Karpas-422 (cell line): ENCODE measurements around the gene ANGPTL2. TPM values are rescaled to one million over a fixed set of nuclear protein-coding genes. Genes with fewer than 3 reads are reported as not detected.
"Not testable (repeated sequence)": the region's sequence is repeated elsewhere in the genome, so short reads cannot be mapped to it uniquely, and the experiment has no call there.

Experiments
- DNase-seq: peaks from one replicate; pipeline ENCODE4 v3.0.0-alpha.2; 2015
- H2AFZ ChIP-seq: fragments of 200-600 bp; sonication (generic); 2 replicates; pipeline ENCODE4 v1.6.1; 2014; ENCODE audit warnings: antibody characterized with exemption, low read length, mixed read lengths
- H3K27ac ChIP-seq: fragments of 200-600 bp; sonication (generic); 2 replicates; pipeline ENCODE4 v1.5.1; 2014; ENCODE audit warnings: mild to moderate bottlenecking, low read length, moderate library complexity
- H3K27me3 ChIP-seq: fragments of 200-600 bp; sonication (generic); 2 replicates; pipeline ENCODE4 v1.6.1; 2014; ENCODE audit warnings: low read length, mixed read lengths
- H3K36me3 ChIP-seq: fragments of 200-600 bp; sonication (generic); 2 replicates; pipeline ENCODE4 v1.6.1; 2014; ENCODE audit warnings: low read length, mixed read lengths; ENCODE audit not compliant: insufficient read depth
- H3K4me1 ChIP-seq: fragments of 200-600 bp; sonication (generic); 2 replicates; pipeline ENCODE4 v1.6.1; 2014; ENCODE audit warnings: mild to moderate bottlenecking, low read length, mixed read lengths
- H3K4me2 ChIP-seq: fragments of 200-600 bp; sonication (generic); 2 replicates; pipeline ENCODE4 v1.6.1; 2014; ENCODE audit warnings: low read length, low read depth, mild to moderate bottlenecking; ENCODE audit not compliant: poor library complexity, severe bottlenecking
- H3K4me3 ChIP-seq: fragments of 200-600 bp; sonication (generic); 2 replicates; pipeline ENCODE4 v1.5.1; 2014; ENCODE audit warnings: mild to moderate bottlenecking, antibody characterized with exemption, low read length, mixed read lengths
- H3K79me2 ChIP-seq: fragments of 200-600 bp; sonication (generic); 2 replicates; pipeline ENCODE4 v1.6.1; 2014; ENCODE audit warnings: mild to moderate bottlenecking, low read length, mixed read lengths
- H3K9ac ChIP-seq: fragments of 200-600 bp; sonication (generic); 2 replicates; pipeline ENCODE4 v1.6.0; 2014; ENCODE audit warnings: low read length
- H3K9me2 ChIP-seq: fragments of 200-600 bp; sonication (generic), shearing (Covaris generic); replicated peaks from 2 replicates; pipeline ENCODE4 v1.6.0; 2014; ENCODE audit warnings: mild to moderate bottlenecking, low read length, moderate library complexity; ENCODE audit not compliant: insufficient read depth
- H3K9me3 ChIP-seq: fragments of 300-700, 200-600 bp; sonication (generic); 2 replicates; pipeline ENCODE4 v1.6.1; 2014; ENCODE audit warnings: low read length, mixed read lengths
- H4K20me1 ChIP-seq: fragments of 200-600 bp; sonication (generic); 2 replicates; pipeline ENCODE4 v1.6.1; 2014; ENCODE audit warnings: mild to moderate bottlenecking, antibody characterized with exemption, low read length, low read depth; ENCODE audit not compliant: insufficient read depth
- total RNA-seq: library from RNA; depleted of rRNA; stranded (reverse); fragments of >200 nt; shearing (Covaris generic); gene quantifications from 2 replicates; pipeline ENCODE4 v1.2.3, GENCODE V29; 2014; ENCODE audit warnings: low replicate concordance; rRNA removed

Gene ANGPTL2
- total RNA-seq: not detected in 2 replicates

GRCh38 chr9:127122176-127123063 lies at the start of gene ANGPTL2:
ANGPTL2 (minus strand) TSS chr9:127122635; CDS start chr9:127108731, 13,904 bp downstream.
- Histone ChIP-seq H3K4me2 (no peak within 1 kb of the TSS), H3K27ac (no peak within 1 kb of the TSS), H3K36me3 (no peaks in the 10 kb centered on the region), H3K79me2 (no peaks in the 10 kb centered on the region), H3K27me3 (no peaks in the 10 kb centered on the region), H3K9me2 (no peaks in the 10 kb centered on the region), H2AFZ (no peak within 1 kb of the TSS), H3K4me3 (no peak within 1 kb of the TSS), H3K9ac (no peak within 1 kb of the TSS), H4K20me1 (peaks cover 7% of the 10 kb centered on the region), H3K9me3 (no peaks in the 10 kb centered on the region), H3K4me1 (no peaks in the 10 kb centered on the region)
- no peak for DNase-seq

DNA sequence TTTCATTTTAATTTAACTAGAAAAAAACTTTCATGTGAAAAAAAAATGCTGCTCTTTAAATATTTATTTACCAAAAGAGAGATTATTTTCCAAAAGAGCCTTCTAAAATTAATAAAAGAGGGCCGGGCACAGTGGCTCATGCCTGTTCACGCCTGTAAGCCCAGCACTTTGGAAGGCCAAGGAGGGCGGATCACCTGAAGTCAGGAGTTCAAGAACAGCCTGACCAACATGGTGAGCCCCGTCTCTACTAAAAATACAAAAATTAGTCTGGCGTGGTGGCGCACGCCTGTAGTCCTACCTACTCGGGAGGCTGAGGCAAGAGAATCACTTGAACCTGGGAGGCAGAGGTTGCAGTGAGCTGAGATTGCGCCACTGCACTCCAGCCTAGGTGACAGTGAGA lies 48.9 kb upstream of the ANGPTL2 start:
- H3K9ac ChIP-seq, H3K27me3 ChIP-seq, H3K9me2 ChIP-seq, H2AFZ ChIP-seq, H3K36me3 ChIP-seq, H3K79me2 ChIP-seq, H3K4me3 ChIP-seq, DNase-seq, H3K9me3 ChIP-seq, H3K4me2 ChIP-seq, H3K27ac ChIP-seq: not testable (repeated sequence)
- H3K4me1 ChIP-seq: peaks cover 18% of the 10 kb centered on the region
- H4K20me1 ChIP-seq: peaks cover 15% of the 10 kb centered on the region; the same call in 1 of the 2 replicates

DNA sequence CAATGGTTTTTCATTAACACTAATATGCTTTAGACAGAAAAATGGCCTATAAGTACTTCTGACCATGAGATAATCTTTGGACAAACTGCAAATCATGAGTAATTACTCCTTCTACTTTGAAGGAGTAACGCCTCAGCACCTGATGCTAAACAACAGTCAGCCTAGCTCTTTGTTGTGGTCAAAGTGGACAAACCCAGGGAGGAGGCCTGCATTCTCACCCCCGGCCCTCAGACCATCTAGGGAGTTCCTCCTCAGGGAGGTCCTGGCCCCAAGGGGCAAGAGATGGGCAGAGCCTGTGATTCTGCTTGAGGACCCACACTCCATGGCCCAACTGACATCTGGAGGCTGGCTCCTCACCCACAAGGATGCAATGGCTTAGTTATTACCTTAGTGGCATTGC lies 48.2 kb upstream of the ANGPTL2 start:
- DNase-seq: no peak
- Histone ChIP-seq H3K9me2 (no peaks in the 10 kb centered on the region), H3K9ac (no peak overlapping the region), H3K4me1 (peaks cover 25% of the 10 kb centered on the region), H3K27ac (no peak overlapping the region), H4K20me1 (peaks cover 15% of the 10 kb centered on the region; the same call in 1 of the 2 replicates), H3K4me2 (no peak overlapping the region), H3K27me3 (no peaks in the 10 kb centered on the region), H3K79me2 (no peaks in the 10 kb centered on the region), H3K4me3 (no peak overlapping the region), H2AFZ (no peak overlapping the region), H3K9me3 (no peaks in the 10 kb centered on the region), H3K36me3 (no peaks in the 10 kb centered on the region)

DNA sequence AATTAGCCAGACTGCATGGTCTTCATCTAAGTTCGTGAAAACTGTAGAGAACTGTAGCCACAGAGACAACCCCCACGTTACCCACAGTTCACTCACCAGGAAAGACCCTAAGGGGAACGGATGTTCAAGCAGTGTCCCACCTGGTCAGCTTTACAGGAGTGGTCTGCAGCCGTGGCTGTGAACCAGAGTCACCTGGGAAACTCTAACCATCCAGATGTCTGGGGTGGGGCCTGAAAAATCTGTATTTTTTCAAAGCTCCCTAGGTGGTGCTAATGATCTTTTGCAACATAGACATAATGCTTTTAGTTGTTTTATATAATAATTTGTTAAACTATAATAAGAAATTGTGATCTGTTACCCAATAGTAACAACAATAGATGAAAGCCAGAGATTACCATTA lies 47.7 kb upstream of the ANGPTL2 start:
- Histone ChIP-seq H4K20me1 (peaks cover 15% of the 10 kb centered on the region; the same call in 1 of the 2 replicates), H3K9me3 (no peaks in the 10 kb centered on the region), H3K27me3 (no peaks in the 10 kb centered on the region), H3K4me1 (peaks cover 31% of the 10 kb centered on the region), H3K4me2 (no peak overlapping the region), H3K79me2 (no peaks in the 10 kb centered on the region), H3K36me3 (no peaks in the 10 kb centered on the region), H3K9me2 (no peaks in the 10 kb centered on the region), H2AFZ (no peak overlapping the region), H3K4me3 (no peak overlapping the region), H3K27ac (no peak overlapping the region), H3K9ac (no peak overlapping the region)
- no peak for DNase-seq

DNA sequence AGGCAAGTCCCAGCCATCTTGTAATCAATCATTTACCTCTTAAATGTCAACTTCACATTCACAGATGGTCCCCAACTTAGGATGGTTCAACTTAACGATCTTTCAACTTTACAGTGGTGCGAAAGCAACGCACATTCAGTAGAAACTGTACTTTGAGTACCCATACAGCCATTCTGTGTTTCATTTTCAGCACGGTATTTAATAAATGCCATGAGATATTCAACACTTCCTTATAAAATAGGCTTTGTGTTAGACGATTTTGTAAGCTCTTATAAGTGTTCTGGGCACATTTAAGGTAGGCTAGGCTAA lies 47.1 kb upstream of the ANGPTL2 start:
- no peak for DNase-seq

GRCh38 chr9:127168756-127169574 lies 46.5 kb upstream of the ANGPTL2 start:
- Histone ChIP-seq H3K27me3 (no peaks in the 10 kb centered on the region), H3K9ac (no peak overlapping the region), H3K27ac (no peak overlapping the region), H3K36me3 (no peaks in the 10 kb centered on the region), H3K4me2 (no peak overlapping the region), H3K79me2 (no peaks in the 10 kb centered on the region), H3K9me3 (no peaks in the 10 kb centered on the region), H3K4me1 (peaks cover 33% of the 10 kb centered on the region), H3K9me2 (no peaks in the 10 kb centered on the region), H3K4me3 (no peak overlapping the region), H4K20me1 (peaks cover 18% of the 10 kb centered on the region; the same call in 1 of the 2 replicates), H2AFZ (no peak overlapping the region)
- DNase-seq: no peak

More for the DNA sequence above, 47.1 kb upstream of the ANGPTL2 start:
- Histone ChIP-seq H4K20me1 (peaks cover 18% of the 10 kb centered on the region; the same call in 1 of the 2 replicates), H3K36me3 (no peaks in the 10 kb centered on the region), H3K4me2 (no peak overlapping the region), H2AFZ (no peak overlapping the region), H3K79me2 (no peaks in the 10 kb centered on the region), H3K27ac (no peak overlapping the region), H3K27me3 (no peaks in the 10 kb centered on the region), H3K9ac (no peak overlapping the region), H3K9me2 (no peaks in the 10 kb centered on the region), H3K4me1 (peaks cover 33% of the 10 kb centered on the region), H3K4me3 (no peak overlapping the region), H3K9me3 (no peaks in the 10 kb centered on the region)

GRCh38 chr9:127167560-127168326 lies 45.3 kb upstream of the ANGPTL2 start:
- no peak overlapping the region for H3K9ac ChIP-seq
- H3K4me3 ChIP-seq: no peak overlapping the region
- no peaks in the 10 kb centered on the region for H3K79me2 ChIP-seq
- peaks cover 33% of the 10 kb centered on the region for H3K4me1 ChIP-seq
- H3K27ac ChIP-seq: no peak overlapping the region
- H3K36me3 ChIP-seq: no peaks in the 10 kb centered on the region
- no peaks in the 10 kb centered on the region for H3K27me3 ChIP-seq
- H3K9me2 ChIP-seq: no peaks in the 10 kb centered on the region
- H2AFZ ChIP-seq: no peak overlapping the region
- peak overlapping the region; percentile 5 for H3K4me2 ChIP-seq
- peaks cover 18% of the 10 kb centered on the region; the same call in 1 of the 2 replicates for H4K20me1 ChIP-seq
- no peak for DNase-seq
- H3K9me3 ChIP-seq: no peaks in the 10 kb centered on the region
